Stimulated activated naive CD8-positive, alpha-beta T cell treated with anti-CD3 and anti-CD28 coated beads, Interleukin-15, amount 100 ng/mL, for 72 hours (primary cell): Measurements from ENCODE around the gene IGFBP2.

Experiments
- ATAC-seq: fragments of 150-1000 bp; cut with Tn5 transposase; 2 replicates; pipeline ENCODE4 v1.10.0; 2021; ENCODE audit warnings: mild to moderate bottlenecking, moderate library complexity
- DNase-seq, 2 donors: peaks; one replicate each; pipeline ENCODE4 v3.0.0; 2021 to 2022
- H3K27ac Mint-ChIP-seq, 2 donors: one replicate each; pipeline ENCODE4 v1.8.0; 2022; ENCODE audit warnings: mild to moderate bottlenecking in 2 of 2, mixed read lengths in 2 of 2, moderate library complexity in 2 of 2
- H3K27me3 Mint-ChIP-seq: one replicate; pipeline ENCODE4 v1.8.0; 2022; ENCODE audit warnings: mixed read lengths
- H3K4me1 Mint-ChIP-seq: one replicate; pipeline ENCODE4 v1.8.0; 2022; ENCODE audit warnings: mild to moderate bottlenecking, mixed read lengths
- H3K4me3 Mint-ChIP-seq, 2 donors: one replicate each; pipeline ENCODE4 v1.8.0; 2022; ENCODE audit warnings: mild to moderate bottlenecking in 2 of 2, mixed read lengths in 2 of 2, moderate library complexity in 1 of 2
- H3K9me3 Mint-ChIP-seq, 2 donors: one replicate each; pipeline ENCODE4 v1.8.0; 2022; ENCODE audit warnings: mixed read lengths in 2 of 2

IGFBP2 gene

DNA sequence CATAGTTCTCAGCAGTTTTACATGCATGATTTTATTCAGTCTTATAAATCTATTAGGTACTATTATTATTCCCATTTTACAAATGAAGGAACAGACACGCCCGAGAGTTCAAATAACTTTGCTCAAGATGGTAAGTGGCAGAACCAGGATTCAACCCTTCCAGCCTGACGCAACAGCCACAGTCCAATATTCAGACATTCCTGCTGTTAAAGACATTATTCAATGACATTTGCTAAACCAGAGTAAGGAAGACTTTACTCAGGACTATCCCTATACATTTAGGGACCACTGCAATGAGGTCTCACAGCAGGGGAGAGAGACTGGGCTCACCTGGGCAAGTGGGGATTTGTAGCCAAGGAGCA, 29.4 kb upstream of the IGFBP2 start:
- ATAC-seq (no peak), DNase-seq (no peak)
- peaks cover 45% of the 10 kb centered on the region for H3K4me1 Mint-ChIP-seq
- H3K27ac Mint-ChIP-seq = no peak overlapping the region
- no peaks in the 10 kb centered on the region for H3K27me3 Mint-ChIP-seq
- H3K9me3 Mint-ChIP-seq = no peaks in the 10 kb centered on the region
- no peak overlapping the region for H3K4me3 Mint-ChIP-seq

DNA sequence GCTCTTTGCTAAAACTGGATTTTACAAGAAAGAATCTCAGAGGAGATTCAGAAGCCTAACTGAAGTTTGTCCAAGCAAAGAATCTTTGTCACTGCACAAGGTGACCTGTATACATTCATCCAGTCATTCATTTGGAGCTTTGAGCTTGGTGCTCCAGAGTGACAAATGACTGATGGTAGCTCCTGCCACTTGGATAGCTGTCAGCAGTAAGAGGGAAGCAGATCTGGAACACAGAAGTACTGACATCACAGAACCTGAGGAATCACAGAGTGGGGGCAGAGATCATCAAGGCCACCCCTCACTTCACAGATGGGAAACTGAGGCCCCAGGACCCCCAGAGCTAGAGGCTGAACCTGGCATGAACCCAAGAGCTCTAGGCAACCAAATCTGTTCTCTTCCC, 28.8 kb upstream of the IGFBP2 start:
- Mint-ChIP-seq H3K27me3 (no peaks in the 10 kb centered on the region), H3K4me3 (no peak overlapping the region), H3K9me3 (no peaks in the 10 kb centered on the region), H3K4me1 (peaks cover 45% of the 10 kb centered on the region), H3K27ac (no peak overlapping the region)
- ATAC-seq (no peak), DNase-seq (no peak)

DNA sequence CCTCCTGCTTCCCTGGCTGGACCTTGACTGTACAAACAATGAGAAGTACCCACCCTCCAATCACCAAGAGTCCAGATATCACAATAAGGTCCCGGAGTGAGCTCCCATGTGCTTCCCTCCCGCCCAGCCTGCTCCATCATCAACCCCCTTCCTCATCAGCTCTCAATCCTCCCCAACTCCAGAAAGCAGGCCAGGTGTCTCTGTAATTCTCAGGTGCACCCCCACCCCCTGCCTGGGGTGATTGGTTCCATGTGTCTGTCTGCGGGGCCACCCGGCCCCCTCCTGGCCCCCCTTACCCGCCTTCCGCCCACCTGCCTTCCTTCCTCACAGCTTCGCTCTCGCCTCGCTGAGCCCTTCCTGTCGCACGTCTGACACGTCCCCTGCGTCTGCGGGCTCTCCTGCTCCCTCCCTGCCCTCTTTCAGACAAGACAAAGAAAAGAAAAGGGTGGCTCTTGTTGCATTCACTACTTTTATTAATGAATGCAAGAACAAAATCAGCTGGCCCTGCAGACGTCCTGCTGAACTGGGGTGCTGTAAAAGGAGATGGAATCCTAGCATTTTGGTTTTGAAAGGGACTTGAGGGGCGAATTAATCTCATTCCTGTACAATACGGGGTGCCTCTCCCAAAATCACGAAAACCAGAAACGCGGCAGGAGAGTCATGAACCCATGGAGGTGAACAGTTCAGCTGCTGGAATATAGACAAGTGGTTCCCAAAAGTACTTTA, 26.5 kb upstream of the IGFBP2 start:
- DNase-seq = peak; percentile 57 to 59
- H3K4me1 Mint-ChIP-seq = peaks cover 45% of the 10 kb centered on the region
- no peaks in the 10 kb centered on the region for H3K9me3 Mint-ChIP-seq
- peak; percentile 93 for ATAC-seq
- H3K4me3 Mint-ChIP-seq = peak overlapping the region; percentile 77 to 87
- H3K27me3 Mint-ChIP-seq = no peaks in the 10 kb centered on the region
- H3K27ac Mint-ChIP-seq = peak overlapping the region; percentile 90 to 97

DNA sequence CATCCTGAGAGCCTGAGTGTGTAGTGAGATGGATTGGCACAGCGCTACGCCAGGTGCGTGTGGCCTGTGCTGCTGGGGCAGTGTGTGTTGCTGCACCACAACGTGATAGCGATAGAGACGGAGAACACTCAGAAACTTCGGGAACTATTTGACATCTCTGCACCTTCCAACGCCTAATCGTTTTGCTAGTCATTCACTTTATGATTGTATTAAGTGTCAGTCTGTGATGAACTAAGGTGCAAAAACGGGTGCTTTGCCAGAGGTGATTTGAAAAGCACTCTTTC, 26.0 kb upstream of the IGFBP2 start:
- peak overlapping the region; percentile 77 to 87 for H3K4me3 Mint-ChIP-seq
- no peaks in the 10 kb centered on the region for H3K9me3 Mint-ChIP-seq
- no peak overlapping the region for H3K27ac Mint-ChIP-seq
- DNase-seq = no peak
- no peaks in the 10 kb centered on the region for H3K27me3 Mint-ChIP-seq
- H3K4me1 Mint-ChIP-seq = peaks cover 45% of the 10 kb centered on the region
- no peak for ATAC-seq

DNA sequence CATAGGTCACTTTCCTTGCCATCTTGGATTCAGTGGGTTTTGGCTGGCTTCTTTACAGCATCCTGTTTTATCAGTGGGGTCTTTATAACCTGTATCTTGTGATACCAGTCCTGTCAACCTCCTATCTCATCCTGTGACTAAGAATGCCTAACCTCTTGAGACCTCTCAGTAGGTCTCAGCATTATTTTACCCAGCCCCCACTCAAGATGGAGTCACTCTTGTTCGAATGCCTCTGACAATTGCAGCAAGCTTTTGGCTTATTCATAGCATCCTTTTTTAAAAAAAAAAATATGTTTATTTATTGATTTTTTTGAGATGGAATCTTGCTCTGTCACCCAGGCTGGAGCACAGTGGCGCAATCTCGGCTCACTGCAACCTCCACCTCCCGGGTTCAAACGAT, 24.7 kb upstream of the IGFBP2 start:
- H3K27ac Mint-ChIP-seq = no peak overlapping the region
- no peaks in the 10 kb centered on the region for H3K27me3 Mint-ChIP-seq
- no peak overlapping the region for H3K4me3 Mint-ChIP-seq
- H3K9me3 Mint-ChIP-seq = no peaks in the 10 kb centered on the region
- DNase-seq = no peak
- ATAC-seq = no peak
- peaks cover 37% of the 10 kb centered on the region for H3K4me1 Mint-ChIP-seq

DNA sequence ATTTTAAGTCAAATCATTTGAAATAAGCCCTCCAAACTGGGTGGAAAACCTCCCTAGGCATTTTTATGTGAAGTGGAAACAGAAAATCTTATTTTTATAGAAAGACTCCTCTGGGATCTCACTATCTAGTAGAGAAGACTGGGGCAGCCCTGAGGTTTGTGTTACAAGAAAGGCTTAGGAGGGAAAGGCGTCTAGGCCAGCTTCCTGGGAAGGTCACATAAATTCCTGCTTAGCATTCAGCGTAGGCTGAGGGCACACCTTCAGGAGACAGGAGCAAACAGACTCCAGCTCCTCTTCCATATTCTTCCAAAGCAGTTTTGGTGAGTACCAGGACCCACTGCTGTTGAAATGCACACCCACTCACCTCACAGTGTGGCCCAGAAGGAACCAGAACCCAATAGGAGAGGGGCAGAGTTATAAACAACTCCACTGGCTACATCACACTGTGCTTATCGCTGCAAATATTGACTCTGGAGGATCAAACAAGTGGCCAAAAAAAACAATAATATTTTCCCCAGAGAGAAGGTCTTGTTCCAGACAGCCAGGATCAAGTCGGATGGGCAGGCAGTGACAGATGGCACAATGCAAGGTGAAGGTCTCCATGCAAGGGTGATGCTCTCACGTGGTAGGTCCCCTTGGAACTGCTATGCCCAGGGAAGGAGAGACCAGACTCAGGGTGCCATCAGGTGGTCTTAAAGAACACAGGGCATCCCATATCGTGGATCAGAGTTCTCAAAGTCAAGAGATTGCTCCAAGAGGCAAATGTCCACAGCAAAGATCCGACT, 17.7 kb upstream of the IGFBP2 start:
- Mint-ChIP-seq H3K27ac (no peak overlapping the region), H3K4me3 (no peak overlapping the region), H3K27me3 (no peaks in the 10 kb centered on the region), H3K4me1 (peaks cover 18% of the 10 kb centered on the region), H3K9me3 (no peaks in the 10 kb centered on the region)
- DNase-seq (no peak), ATAC-seq (no peak)

DNA sequence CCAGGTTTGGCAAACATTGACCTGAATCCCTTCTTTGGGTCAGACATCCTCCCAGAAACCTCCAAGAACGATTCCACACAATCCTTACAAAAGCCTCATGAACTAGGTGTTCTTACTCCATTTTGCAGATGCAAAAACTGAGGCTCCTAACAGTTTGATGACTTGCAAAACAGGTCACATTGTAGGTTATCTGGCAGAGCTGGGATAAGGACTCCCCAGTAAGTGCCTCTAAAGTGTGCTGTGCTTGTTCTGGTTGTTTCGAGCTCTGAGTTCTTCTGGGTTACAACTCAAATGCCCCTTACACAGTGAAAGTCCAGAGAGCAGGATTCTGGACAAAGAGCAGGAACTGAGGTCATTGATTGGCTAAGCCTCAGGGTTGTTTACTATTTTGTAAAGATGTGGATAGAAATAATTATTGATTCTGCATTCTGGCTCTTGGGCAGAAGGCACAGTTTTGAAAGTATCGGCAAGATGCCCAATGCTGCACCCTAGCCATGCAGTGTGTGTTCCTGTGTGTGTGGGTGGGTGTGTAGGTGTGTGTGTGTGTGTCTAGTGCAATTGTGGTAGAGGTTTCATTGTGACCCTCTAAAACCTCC, 17.0 kb upstream of the IGFBP2 start:
- Mint-ChIP-seq H3K4me3 (no peak overlapping the region), H3K27me3 (no peaks in the 10 kb centered on the region), H3K27ac (no peak overlapping the region)

DNA sequence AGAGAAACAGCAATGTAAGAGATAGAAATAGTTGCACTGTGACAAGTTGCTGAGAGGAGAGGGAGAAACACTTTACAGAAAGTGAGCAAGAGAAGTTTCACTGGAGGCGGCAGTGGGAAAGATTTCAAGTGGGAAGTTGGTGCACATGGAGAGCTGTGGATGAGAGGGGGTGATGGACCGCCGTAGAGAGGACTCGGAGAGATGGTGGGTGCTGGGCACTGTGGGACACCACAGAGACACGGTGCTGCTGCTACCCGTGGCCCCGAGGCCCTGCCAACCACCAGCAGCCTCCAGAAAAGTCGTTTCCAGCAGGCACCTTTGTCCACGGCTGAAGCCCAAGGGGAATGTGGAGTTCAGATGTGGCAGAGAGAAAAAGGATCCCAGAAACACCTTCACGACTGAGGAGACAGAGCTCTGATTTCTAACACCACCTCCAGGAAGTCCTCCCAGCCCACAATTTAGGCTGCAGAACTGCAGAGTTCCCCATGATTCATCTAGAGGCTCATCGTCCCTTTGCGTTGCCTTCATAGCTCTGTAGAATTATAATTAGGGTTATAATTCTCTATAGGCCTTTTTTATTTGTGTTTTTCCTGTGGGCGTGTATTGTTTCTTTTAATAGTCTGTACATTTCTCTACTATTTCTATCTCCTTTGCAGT, 15.9 kb upstream of the IGFBP2 start:
- ATAC-seq (no peak), DNase-seq (no peak)
- Mint-ChIP-seq H3K9me3 (no peaks in the 10 kb centered on the region), H3K4me3 (no peak overlapping the region), H3K27me3 (no peaks in the 10 kb centered on the region), H3K27ac (no peak overlapping the region), H3K4me1 (peaks cover 18% of the 10 kb centered on the region)

More for the DNA sequence above, 17.0 kb upstream of the IGFBP2 start:
- Mint-ChIP-seq H3K9me3 (no peaks in the 10 kb centered on the region), H3K4me1 (peaks cover 18% of the 10 kb centered on the region)
- DNase-seq (no peak), ATAC-seq (no peak)

DNA sequence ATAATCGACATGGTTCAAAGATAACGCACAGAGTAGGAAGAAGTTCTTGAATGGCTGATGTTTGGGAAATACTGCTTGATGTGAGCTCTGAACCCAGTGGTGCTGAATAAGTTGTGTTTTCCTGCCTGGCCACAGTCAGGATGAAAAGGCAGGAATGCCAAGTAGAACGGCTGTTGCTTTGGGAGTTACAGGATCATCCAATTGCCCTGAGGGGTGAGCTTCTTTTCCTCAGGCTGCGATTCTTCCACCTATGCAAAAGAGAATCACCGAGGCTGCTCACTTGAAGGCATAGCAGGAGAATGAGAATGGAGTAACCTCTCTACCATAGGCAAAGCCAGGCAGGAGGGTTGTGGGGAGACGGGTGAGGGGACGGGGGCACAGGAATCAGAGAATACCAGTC, 14.4 kb upstream of the IGFBP2 start:
- H3K9me3 Mint-ChIP-seq = no peaks in the 10 kb centered on the region
- ATAC-seq (no peak), DNase-seq (no peak)
- peak overlapping the region in 1 of 2 donors; percentile 37 for H3K27ac Mint-ChIP-seq
- H3K4me3 Mint-ChIP-seq = no peak overlapping the region
- no peaks in the 10 kb centered on the region for H3K27me3 Mint-ChIP-seq
- peaks cover 18% of the 10 kb centered on the region for H3K4me1 Mint-ChIP-seq

DNA sequence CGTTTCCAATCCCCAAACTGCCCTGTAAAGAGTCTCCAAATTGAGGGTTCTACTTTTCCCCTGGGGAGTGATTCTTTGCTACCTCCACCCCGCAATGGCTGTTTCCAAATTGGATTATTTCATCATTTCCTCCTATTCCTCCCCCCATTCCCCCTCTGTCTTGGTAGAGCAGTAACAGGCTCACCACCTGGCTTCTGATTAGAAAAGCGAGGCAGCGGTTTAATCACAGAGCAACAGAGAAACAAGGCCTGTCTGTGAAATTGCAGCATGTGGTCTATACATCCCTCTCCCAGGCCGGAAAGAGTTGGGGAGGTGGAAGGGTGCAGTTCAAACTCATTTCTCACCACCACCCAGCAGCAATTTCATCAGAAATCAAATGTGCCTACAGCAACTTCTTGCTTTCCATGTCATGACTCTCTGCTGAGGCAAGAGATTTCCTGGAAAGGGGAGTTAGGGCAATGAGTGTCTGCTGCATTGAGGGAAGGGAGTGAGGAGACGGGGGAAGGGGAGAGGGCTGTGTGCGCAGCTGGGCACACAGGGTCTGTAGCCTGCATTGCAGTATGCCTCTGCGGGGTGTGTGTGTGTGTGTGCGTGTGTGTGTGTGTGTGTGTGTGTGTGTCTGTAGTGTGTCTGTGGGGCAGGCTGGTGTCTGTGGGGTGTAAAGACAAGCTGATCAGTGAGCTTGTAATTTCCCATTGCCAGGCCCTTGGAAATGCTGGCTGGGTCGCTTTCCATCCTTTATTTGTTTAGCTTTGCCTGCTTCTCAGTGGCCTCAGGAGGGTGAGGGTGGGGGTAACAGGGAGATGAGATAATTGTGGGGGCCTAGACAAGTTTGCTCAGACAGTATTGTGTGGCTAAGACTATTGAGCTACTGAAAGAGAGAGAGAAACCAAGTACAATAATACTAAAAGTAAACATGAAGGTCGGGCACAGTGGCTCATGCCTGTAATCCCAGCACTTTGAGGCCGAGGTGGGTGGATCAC, 13.5 kb upstream of the IGFBP2 start:
- no peaks in the 10 kb centered on the region for H3K27me3 Mint-ChIP-seq
- no peak for DNase-seq
- peak overlapping the region in 1 of 2 donors; percentile 44 for H3K4me3 Mint-ChIP-seq
- H3K27ac Mint-ChIP-seq = peak overlapping the region; percentile 83 to 84
- H3K9me3 Mint-ChIP-seq = no peaks in the 10 kb centered on the region
- peaks cover 18% of the 10 kb centered on the region for H3K4me1 Mint-ChIP-seq
- peak; percentile 69 for ATAC-seq

DNA sequence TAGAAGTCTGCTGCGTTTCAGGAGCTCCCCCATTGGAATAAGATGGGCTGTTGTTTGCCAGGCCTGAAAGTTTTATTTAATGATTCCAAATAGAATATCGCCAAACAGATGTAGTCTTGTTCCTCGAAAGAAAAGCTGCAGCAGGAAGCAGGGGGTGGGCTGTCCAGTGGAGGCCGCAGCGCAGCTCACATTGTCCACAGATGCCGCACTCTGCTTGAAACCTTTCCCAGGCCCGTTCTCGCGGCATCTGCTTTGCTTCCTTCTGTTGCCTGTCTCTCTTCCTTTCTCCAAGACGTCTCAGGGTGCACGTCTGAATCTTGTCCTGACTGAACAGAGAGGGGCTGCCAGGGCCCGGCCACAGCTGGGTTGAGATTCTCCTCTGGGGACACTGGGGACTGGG, 12.4 kb upstream of the IGFBP2 start:
- H3K4me1 Mint-ChIP-seq = peaks cover 18% of the 10 kb centered on the region
- H3K27ac Mint-ChIP-seq = no peak overlapping the region
- ATAC-seq (no peak), DNase-seq (no peak)
- no peaks in the 10 kb centered on the region for H3K27me3 Mint-ChIP-seq
- no peaks in the 10 kb centered on the region for H3K9me3 Mint-ChIP-seq
- no peak overlapping the region for H3K4me3 Mint-ChIP-seq

DNA sequence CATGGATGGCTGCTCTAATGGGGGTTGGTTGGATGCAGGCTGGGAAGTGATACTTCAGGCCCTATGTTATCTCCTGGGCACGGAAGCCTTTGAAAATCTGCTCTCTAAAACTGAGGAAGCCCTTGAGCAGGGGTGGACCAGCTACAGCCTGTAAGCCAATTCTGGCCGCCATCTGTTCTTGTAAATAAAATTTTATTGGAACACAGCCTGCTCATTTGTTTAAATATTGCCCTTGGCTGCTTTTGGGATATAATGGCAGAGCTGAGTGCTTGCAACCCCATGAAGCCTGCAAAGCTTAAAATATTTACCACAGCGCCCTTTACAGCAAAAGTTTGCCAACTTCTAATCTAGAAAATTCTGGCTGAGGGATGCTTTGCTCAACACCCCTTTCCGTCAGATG, 11.9 kb upstream of the IGFBP2 start:
- no peaks in the 10 kb centered on the region for H3K27me3 Mint-ChIP-seq
- no peaks in the 10 kb centered on the region for H3K9me3 Mint-ChIP-seq
- ATAC-seq (no peak), DNase-seq (no peak)
- no peak overlapping the region for H3K4me3 Mint-ChIP-seq
- peaks cover 18% of the 10 kb centered on the region for H3K4me1 Mint-ChIP-seq
- no peak overlapping the region for H3K27ac Mint-ChIP-seq

DNA sequence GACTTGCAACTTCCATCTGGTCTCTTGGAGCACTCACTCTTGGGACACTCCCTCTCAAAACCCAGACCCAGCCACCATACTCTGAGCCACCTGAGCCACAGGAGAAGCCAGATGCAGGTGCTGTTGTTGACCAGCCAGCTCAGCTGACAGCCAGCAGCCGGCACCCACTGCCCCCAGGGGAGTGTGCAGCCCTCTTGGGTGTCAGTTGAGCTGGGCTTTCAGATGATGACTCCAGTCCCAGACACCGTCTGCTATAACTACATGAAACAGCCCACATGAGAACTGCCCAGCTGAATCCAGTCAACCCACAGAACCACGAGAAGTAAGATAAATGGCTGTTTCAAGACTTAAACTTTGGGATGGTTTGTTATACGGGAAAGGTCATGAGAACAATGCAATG, 10.7 kb upstream of the IGFBP2 start:
- H3K27ac Mint-ChIP-seq = no peak overlapping the region
- ATAC-seq (no peak), DNase-seq (no peak)
- peaks cover 3% of the 10 kb centered on the region for H3K27me3 Mint-ChIP-seq
- H3K9me3 Mint-ChIP-seq = no peaks in the 10 kb centered on the region
- H3K4me3 Mint-ChIP-seq = no peak overlapping the region
- H3K4me1 Mint-ChIP-seq = peaks cover 18% of the 10 kb centered on the region

DNA sequence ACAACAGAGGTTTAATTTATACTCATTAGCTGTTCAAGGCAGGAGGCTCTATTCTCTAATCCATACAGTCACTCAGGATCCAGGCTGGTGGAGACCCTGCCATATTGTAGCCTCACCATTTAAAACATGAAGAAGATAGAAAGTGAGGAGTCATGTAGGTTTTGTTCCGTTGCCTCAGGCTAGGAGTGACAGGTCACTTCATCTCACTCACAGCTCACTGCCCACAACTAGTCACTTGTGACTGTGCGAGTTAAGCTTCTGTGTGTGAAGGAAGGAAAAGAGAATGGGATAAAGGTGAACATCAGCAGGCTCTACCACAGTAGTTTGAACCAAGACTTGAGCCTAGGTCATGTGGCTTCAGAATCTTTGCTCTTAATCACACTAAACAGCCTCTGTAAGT, 9.0 kb upstream of the IGFBP2 start:
- no peak overlapping the region for H3K27ac Mint-ChIP-seq
- peaks cover 12% of the 10 kb centered on the region for H3K4me1 Mint-ChIP-seq
- DNase-seq = no peak
- H3K9me3 Mint-ChIP-seq = no peaks in the 10 kb centered on the region
- H3K4me3 Mint-ChIP-seq = no peak overlapping the region
- ATAC-seq = no peak
- H3K27me3 Mint-ChIP-seq = peaks cover 10% of the 10 kb centered on the region
